ENCODE measurements around the gene EEF1G.
A peak's percentile ranks its signal among the peaks of the same experiment; 100 is the strongest.

Gene EEF1G

DNA sequence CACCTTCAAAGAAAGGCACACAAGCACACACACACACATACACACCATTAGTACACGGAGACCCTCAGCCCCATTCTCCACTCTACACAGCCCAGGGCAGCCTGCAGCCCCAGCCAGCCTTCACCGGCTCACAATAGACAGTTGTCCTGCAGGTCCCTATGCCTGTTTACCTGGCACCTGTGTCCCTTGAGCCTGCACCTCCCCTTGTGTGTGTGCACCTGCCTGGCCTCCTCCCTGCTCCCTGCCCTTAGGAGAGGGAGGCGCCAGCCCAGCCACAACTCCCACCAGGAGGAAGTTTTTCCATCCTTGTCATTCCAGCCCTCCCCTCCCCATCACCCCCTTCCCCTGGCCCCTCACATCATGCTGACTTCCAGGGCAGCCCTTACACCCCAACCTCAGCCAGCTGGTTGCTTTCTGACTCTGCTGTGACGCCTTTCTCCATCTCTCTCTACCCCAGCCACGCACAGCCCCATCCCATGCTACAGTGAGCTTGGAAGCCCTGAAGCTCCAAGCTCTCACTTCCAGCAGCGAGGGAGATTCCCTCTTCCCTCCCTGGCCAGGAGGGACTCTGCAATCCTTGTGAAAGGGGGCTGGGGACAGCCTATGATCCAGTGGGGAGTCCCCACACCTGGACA, 31.5 kb downstream of the EEF1G start:
- Histone ChIP-seq H3K4me3 (ENCODE audit: low read depth in 1 of 2, low read length in 2 of 2) (peak overlapping the region; percentile 59 to 99), H3K27ac (ENCODE audit: low read depth, low read length) (peak overlapping the region; percentile 98), H3K9me3 (ENCODE audit: low read length) (no peaks in the 10 kb centered on the region), H3K4me1 (ENCODE audit: insufficient read depth, low read length) (peaks cover 56% of the 10 kb centered on the region), H3K9ac (ENCODE audit: low read length) (peak overlapping the region; percentile 92), H3K27me3 (ENCODE audit: control insufficient read depth in 1 of 2, insufficient read depth in 2 of 2, low read length in 2 of 2) (no peaks in the 10 kb centered on the region), H3K36me3 (ENCODE audit: insufficient read depth, low read length) (peaks cover 6% of the 10 kb centered on the region)

DNA sequence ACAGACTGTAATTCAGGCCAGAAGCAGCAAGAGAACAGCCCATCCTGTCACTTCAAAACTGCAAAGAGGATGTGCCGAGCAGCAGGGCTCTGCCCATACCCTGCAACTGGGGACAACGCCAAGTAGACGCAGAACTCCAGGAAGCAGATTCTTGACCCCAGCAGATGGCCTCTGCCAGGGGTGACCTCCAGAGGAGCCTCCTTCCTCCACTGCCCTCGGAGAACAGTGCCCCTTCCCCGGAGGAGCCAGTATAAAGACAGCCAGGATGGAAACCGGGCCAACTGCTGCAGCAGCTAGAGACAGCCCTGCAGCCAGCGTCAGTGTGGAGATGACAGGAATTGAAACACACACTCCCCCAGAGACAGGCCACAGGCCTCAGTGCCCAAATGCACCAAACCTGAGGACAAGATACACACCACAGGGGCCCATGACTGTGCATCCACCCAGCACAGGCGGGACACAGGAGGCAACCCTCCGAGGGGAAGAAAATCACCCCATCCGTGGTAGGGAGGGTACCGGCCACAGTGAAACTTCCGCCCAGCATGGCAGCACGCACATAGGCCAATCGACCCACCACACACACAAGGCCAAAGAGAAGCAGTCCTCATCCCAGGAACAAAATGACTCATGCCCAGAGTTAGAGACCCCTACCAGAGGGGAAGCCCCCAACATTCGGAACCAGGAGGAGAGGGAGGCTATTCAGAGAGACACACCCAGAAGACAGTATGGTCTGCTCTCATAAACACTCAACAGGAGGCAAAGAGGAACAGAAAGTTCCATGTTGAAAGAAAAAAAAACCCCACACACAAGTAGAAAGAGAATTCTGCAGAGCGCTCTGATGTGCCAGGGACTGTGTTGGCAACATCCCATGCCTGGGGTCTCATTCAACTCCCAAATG, 32.6 kb downstream of the EEF1G start:
- no peaks in the 10 kb centered on the region for H3K27me3 ChIP-seq (ENCODE audit: control insufficient read depth in 1 of 2, insufficient read depth in 2 of 2, low read length in 2 of 2)
- H3K4me3 ChIP-seq (ENCODE audit: low read depth in 1 of 2, low read length in 2 of 2) = peak overlapping the region in 1 of 2 donors; percentile 99
- H3K9ac ChIP-seq (ENCODE audit: low read length) = peak overlapping the region; percentile 92
- peaks cover 10% of the 10 kb centered on the region for H3K36me3 ChIP-seq (ENCODE audit: insufficient read depth, low read length)
- no peaks in the 10 kb centered on the region for H3K9me3 ChIP-seq (ENCODE audit: low read length)
- H3K27ac ChIP-seq (ENCODE audit: low read depth, low read length) = peak overlapping the region; percentile 98
- H3K4me1 ChIP-seq (ENCODE audit: insufficient read depth, low read length) = peaks cover 64% of the 10 kb centered on the region

- H3K4me1 ChIP-seq (ENCODE audit: insufficient read depth, low read length) = peaks cover 72% of the 10 kb centered on the region
- peak overlapping the region; percentile 98 for H3K27ac ChIP-seq (ENCODE audit: low read depth, low read length)
- peak overlapping the region; percentile 27 to 64 for H3K4me3 ChIP-seq (ENCODE audit: low read depth in 1 of 2, low read length in 2 of 2)
- peak overlapping the region; percentile 30 for H3K9ac ChIP-seq (ENCODE audit: low read length)
- no peaks in the 10 kb centered on the region for H3K27me3 ChIP-seq (ENCODE audit: control insufficient read depth in 1 of 2, insufficient read depth in 2 of 2, low read length in 2 of 2)
- H3K36me3 ChIP-seq (ENCODE audit: insufficient read depth, low read length) = peaks cover 27% of the 10 kb centered on the region
- H3K9me3 ChIP-seq (ENCODE audit: low read length) = no peaks in the 10 kb centered on the region
Observed at GRCh38 chr11:62539238-62539925, 34.3 kb downstream of the EEF1G start.

DNA sequence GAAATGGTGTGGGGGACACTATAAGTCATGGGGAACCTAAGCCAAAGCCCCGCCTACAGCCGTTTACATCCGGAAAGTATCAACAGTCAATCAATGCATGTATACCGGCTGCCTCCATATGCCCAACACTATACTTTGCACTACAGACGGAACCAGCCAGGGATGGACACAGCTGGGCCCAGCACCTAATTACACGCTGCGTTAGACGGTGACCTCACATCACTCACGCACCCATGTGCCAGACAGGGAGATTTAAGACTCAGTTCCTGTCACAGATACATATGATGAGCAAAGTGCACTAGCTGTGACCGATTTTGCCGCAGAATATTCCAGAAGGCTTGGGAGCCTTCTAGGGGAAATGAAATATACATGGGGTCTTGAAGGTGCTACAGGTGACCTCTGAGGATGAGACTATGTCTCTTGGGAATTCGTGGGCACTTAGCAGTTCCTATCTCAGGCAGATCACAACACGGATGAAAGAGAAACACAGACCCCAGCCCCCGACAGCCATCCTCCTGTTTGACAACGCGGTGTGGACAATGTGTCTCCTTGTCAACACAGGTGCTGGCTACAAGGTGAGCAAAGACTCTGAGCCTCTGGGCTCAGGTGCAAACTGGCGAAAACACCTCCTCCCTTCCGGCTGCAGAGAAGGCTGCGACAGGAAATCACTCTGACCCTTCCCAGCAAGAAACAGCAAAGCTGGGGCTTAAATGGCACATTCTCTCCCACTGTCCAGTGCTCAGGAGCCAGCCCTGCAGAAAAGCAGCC, 35.0 kb downstream of the EEF1G start:
- Histone ChIP-seq H3K27ac (ENCODE audit: low read depth, low read length) (peak overlapping the region; percentile 72), H3K27me3 (ENCODE audit: control insufficient read depth in 1 of 2, insufficient read depth in 2 of 2, low read length in 2 of 2) (no peaks in the 10 kb centered on the region), H3K4me3 (ENCODE audit: low read depth in 1 of 2, low read length in 2 of 2) (peak overlapping the region; percentile 21 to 57), H3K4me1 (ENCODE audit: insufficient read depth, low read length) (peaks cover 72% of the 10 kb centered on the region), H3K9me3 (ENCODE audit: low read length) (no peaks in the 10 kb centered on the region), H3K36me3 (ENCODE audit: insufficient read depth, low read length) (peaks cover 34% of the 10 kb centered on the region), H3K9ac (ENCODE audit: low read length) (peak overlapping the region; percentile 2)

DNA sequence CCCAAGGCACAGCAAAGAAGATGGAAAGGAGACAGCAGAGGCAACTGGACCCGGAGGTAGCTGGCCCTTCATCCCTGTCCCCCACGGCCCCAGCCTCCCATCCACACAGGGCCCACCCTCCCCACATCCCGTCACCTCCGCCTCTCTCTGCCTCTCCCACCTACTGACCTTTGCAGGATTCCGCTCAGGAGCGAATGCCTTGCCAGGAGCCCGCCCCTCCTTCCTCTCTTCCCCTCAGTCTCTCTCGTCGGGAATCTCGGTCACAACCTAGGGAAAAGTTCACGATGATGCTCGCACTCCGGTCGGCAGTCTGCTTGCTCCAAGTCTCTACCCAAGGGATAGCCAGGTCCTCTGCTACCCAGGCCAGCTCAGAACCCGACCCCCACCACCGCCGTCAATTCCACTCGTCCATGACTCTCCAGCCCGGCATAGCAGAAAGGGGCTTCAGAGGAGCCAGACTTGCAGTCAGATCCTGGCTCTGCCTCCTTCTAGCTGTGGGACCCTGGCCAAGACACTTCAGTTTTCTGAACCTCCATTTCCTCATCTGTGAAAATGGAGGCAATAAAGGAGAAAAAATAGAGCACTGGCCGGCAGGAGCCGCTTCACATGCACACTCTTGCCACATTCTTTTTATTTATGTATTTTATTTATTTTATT, 37.3 kb downstream of the EEF1G start:
- Histone ChIP-seq H3K27me3 (ENCODE audit: control insufficient read depth in 1 of 2, insufficient read depth in 2 of 2, low read length in 2 of 2) (no peaks in the 10 kb centered on the region), H3K27ac (ENCODE audit: low read depth, low read length) (peak overlapping the region; percentile 8), H3K4me1 (ENCODE audit: insufficient read depth, low read length) (peaks cover 65% of the 10 kb centered on the region), H3K9me3 (ENCODE audit: low read length) (no peaks in the 10 kb centered on the region), H3K9ac (ENCODE audit: low read length) (no peak overlapping the region), H3K4me3 (ENCODE audit: low read depth in 1 of 2, low read length in 2 of 2) (peak overlapping the region in 1 of 2 donors; percentile 30), H3K36me3 (ENCODE audit: insufficient read depth, low read length) (peaks cover 57% of the 10 kb centered on the region)

DNA sequence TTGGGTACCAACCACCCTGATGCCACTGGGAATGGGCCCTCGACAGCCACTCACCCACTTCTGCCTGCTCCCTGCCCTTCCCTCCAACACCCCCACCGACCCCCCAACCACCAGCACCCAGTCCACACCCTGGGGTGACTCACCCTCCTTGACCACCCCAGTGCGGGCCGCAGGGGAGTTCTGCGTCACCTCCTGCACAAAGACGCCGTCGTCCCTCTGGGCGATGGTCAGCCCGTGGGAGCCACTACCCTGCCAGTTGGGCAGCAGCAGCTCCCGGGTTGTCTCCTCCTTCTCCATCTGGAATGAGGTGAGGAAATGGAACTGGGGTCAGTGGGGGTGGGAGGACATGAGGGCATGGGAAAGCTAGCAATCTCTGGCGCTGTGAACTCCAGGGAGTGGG, 37.9 kb downstream of the EEF1G start:
- H3K36me3 ChIP-seq (ENCODE audit: insufficient read depth, low read length) = peaks cover 63% of the 10 kb centered on the region
- peak overlapping the region in 1 of 2 donors; percentile 30 for H3K4me3 ChIP-seq (ENCODE audit: low read depth in 1 of 2, low read length in 2 of 2)
- no peak overlapping the region for H3K27ac ChIP-seq (ENCODE audit: low read depth, low read length)
- H3K9me3 ChIP-seq (ENCODE audit: low read length) = no peaks in the 10 kb centered on the region
- no peaks in the 10 kb centered on the region for H3K27me3 ChIP-seq (ENCODE audit: control insufficient read depth in 1 of 2, insufficient read depth in 2 of 2, low read length in 2 of 2)
- no peak overlapping the region for H3K9ac ChIP-seq (ENCODE audit: low read length)
- peaks cover 65% of the 10 kb centered on the region for H3K4me1 ChIP-seq (ENCODE audit: insufficient read depth, low read length)

GRCh38 chr11:62534779-62535545, 38.7 kb downstream of the EEF1G start:
- no peak overlapping the region for H3K27ac ChIP-seq (ENCODE audit: low read depth, low read length)
- peaks cover 71% of the 10 kb centered on the region for H3K36me3 ChIP-seq (ENCODE audit: insufficient read depth, low read length)
- H3K4me1 ChIP-seq (ENCODE audit: insufficient read depth, low read length) = peaks cover 63% of the 10 kb centered on the region
- H3K4me3 ChIP-seq (ENCODE audit: low read depth in 1 of 2, low read length in 2 of 2) = no peak overlapping the region
- no peaks in the 10 kb centered on the region for H3K9me3 ChIP-seq (ENCODE audit: low read length)
- H3K9ac ChIP-seq (ENCODE audit: low read length) = no peak overlapping the region
- H3K27me3 ChIP-seq (ENCODE audit: control insufficient read depth in 1 of 2, insufficient read depth in 2 of 2, low read length in 2 of 2) = no peaks in the 10 kb centered on the region

DNA sequence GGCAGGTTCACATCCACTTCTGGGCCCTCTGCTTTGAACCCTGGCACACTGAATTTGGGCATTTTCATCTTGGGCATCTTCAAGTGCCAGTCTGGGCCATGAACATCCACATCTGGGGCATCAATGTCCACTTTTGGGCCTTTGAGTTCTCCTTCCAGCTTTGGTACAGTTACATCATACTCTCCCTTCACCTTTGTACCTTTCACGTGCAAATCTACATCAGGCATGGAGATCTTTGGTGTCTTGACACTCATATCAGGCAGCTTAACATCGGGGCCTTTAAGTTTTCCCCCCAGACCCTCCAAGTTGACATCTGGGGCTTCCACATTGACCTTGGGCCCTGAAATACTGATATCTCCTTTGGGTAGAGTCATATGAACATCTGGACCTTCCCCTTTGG, 41.6 kb downstream of the EEF1G start:
- peaks cover 88% of the 10 kb centered on the region for H3K36me3 ChIP-seq (ENCODE audit: insufficient read depth, low read length)

GRCh38 chr11:62516736-62517371, 56.8 kb downstream of the EEF1G start:
- H3K27ac ChIP-seq (ENCODE audit: low read depth, low read length) = peak overlapping the region; percentile 19
- H3K4me3 ChIP-seq (ENCODE audit: low read depth in 1 of 2, low read length in 2 of 2) = no peak overlapping the region
- H3K9me3 ChIP-seq (ENCODE audit: low read length) = no peaks in the 10 kb centered on the region
- peaks cover 35% of the 10 kb centered on the region for H3K4me1 ChIP-seq (ENCODE audit: insufficient read depth, low read length)
- H3K36me3 ChIP-seq (ENCODE audit: insufficient read depth, low read length) = peaks cover 71% of the 10 kb centered on the region
- no peaks in the 10 kb centered on the region for H3K27me3 ChIP-seq (ENCODE audit: control insufficient read depth in 1 of 2, insufficient read depth in 2 of 2, low read length in 2 of 2)
- H3K9ac ChIP-seq (ENCODE audit: low read length) = no peak overlapping the region

More for the DNA sequence above, 41.6 kb downstream of the EEF1G start:
- Histone ChIP-seq H3K4me1 (ENCODE audit: insufficient read depth, low read length) (peaks cover 44% of the 10 kb centered on the region), H3K9me3 (ENCODE audit: low read length) (no peaks in the 10 kb centered on the region), H3K9ac (ENCODE audit: low read length) (no peak overlapping the region), H3K27me3 (ENCODE audit: control insufficient read depth in 1 of 2, insufficient read depth in 2 of 2, low read length in 2 of 2) (no peaks in the 10 kb centered on the region), H3K4me3 (ENCODE audit: low read depth in 1 of 2, low read length in 2 of 2) (no peak overlapping the region), H3K27ac (ENCODE audit: low read depth, low read length) (no peak overlapping the region)

DNA sequence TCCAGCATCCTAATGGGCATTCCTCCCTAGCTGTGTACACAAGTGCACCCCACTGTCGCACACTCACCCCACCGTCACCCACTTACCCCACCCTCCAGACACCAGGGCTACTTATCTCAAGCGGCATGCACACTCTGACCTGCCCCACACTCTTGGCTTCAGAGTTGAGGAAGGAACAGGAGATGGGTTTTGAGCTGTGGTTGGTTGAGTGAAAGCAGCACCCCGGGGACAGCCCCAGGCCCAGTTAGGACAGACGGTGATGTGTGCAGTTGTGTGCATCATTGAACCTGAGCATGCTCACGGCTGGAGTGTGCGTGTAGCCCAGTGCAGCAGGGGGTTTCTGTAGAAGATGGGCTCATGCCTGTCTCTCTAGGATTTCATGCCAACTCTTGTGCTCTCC, 59.5 kb downstream of the EEF1G start:
- Histone ChIP-seq H3K27me3 (ENCODE audit: control insufficient read depth in 1 of 2, insufficient read depth in 2 of 2, low read length in 2 of 2) (no peaks in the 10 kb centered on the region), H3K9me3 (ENCODE audit: low read length) (no peaks in the 10 kb centered on the region), H3K4me3 (ENCODE audit: low read depth in 1 of 2, low read length in 2 of 2) (no peak overlapping the region), H3K9ac (ENCODE audit: low read length) (no peak overlapping the region), H3K4me1 (ENCODE audit: insufficient read depth, low read length) (peaks cover 29% of the 10 kb centered on the region), H3K36me3 (ENCODE audit: insufficient read depth, low read length) (peaks cover 44% of the 10 kb centered on the region), H3K27ac (ENCODE audit: low read depth, low read length) (no peak overlapping the region)

Measured in muscle layer of colon (tissue), 2 donors.